LNCAP (cell line): ENCODE results near the gene SMC4.

Experiments used
- TF ChIP-seq, protein P1 (sequence below): fragments of 450-650 bp; IDR thresholded peaks from 2 replicates; pipeline ENCODE4 v1.5.1; 2017; ENCODE audit warnings: mild to moderate bottlenecking

SMC4 gene

GRCh38 chr3:160400030-160400701 is 716 bp downstream of the SMC4 start:
- TF ChIP-seq, protein P1, sequence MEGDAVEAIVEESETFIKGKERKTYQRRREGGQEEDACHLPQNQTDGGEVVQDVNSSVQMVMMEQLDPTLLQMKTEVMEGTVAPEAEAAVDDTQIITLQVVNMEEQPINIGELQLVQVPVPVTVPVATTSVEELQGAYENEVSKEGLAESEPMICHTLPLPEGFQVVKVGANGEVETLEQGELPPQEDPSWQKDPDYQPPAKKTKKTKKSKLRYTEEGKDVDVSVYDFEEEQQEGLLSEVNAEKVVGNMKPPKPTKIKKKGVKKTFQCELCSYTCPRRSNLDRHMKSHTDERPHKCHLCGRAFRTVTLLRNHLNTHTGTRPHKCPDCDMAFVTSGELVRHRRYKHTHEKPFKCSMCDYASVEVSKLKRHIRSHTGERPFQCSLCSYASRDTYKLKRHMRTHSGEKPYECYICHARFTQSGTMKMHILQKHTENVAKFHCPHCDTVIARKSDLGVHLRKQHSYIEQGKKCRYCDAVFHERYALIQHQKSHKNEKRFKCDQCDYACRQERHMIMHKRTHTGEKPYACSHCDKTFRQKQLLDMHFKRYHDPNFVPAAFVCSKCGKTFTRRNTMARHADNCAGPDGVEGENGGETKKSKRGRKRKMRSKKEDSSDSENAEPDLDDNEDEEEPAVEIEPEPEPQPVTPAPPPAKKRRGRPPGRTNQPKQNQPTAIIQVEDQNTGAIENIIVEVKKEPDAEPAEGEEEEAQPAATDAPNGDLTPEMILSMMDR, result no peak

GRCh38 chr3:160400702-160401150 is 1.3 kb downstream of the SMC4 start:
- TF ChIP-seq, protein P1, result no peak

GRCh38 chr3:160401291-160402095 is 2.0 kb downstream of the SMC4 start:
- TF ChIP-seq, protein P1, result no peak

DNA sequence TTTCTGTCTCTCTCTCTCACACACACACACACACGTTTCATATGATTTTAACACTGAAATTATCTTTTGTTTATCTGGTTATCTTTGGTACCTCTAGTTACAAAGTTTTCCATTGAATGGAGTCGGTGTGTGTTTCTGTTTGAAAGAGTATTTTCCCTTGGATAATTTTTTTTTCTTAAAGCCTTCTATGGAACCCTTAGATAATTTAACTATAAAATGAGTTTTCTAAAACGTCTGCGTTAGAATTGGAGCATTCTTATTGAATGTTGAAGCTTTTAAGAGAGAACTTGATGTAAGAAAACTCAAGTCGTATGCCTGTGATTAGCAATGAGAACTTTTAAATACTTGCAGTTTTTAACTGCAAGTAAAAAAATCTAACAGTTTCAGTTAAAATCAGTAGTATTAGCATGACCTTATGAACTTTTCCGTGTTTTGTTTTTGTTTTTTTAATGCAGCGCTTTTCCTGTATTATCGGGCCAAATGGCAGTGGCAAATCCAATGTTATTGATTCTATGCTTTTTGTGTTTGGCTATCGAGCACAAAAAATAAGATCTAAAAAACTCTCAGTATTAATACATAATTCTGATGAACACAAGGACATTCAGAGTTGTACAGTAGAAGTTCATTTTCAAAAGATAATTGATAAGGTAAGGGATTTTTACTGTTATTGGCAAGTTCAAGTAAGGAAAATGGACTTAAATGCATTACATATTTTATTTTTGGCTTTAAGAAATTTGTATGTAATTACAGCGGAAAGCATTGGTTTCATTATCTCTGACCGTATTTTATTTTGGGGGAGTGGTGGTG is 3.0 kb downstream of the SMC4 start:
- TF ChIP-seq, protein P1, result no peak

DNA sequence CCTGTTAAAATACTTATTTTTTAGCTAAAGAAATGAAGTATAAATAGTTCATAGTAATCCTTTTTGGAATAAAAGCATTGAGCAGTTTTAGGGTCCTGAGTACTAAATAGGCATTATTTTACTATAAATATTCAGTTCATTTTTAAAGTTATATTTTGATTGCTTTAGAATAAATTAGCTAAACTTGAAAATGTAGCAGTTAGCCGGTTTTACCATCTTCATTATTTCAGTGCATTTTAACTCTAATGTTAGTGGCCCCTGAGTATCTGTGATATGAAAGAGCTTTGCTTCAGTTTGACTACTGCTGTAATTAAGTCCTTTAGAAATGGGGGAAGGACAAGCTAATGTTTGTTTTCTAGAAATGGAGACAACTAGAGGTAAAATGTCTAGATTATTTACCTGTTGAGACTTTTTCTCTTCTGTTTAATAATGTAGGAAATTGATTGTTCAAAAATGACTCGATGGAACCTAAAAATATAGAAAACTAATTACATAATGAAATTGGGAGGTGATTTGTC is 3.6 kb downstream of the SMC4 start:
- TF ChIP-seq, protein P1, result no peak

- TF ChIP-seq, protein P1, result no peak
Observed at GRCh38 chr3:160403796-160404470, 4.5 kb downstream of the SMC4 start.
